Superior temporal gyrus (tissue), 1 donor: ENCODE results near the gene RPS6KL1.

Source experiments
- DNase-seq: peaks from one replicate; pipeline ENCODE4 v3.0.0-alpha.2; 2016; ENCODE audit errors: extremely low spot score

RPS6KL1 gene

DNA sequence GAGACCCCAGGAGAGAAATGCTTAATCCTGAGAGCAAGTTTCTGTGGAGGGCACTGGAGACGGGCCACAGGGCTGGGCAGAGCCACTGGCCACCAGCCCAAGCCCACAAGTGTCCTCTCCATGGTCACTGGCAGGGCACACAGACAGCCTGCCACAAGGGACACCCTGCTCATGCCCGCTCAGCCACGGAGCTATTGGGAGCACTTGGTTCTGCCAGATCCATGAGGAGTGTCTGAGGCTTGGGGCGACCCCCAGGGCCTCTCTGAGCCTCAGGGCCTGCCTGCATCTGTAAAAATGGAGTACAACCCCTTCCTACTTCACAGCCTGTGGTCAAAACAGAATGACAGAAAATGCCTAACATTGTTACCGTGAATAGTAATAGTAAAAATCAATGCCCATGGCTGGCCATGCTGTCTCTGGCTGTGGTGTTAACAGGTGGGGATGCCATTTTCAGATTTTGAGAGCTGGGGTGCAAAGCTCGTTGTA lies 29.2 kb upstream of the RPS6KL1 start:
- DNase-seq = no peak

DNA sequence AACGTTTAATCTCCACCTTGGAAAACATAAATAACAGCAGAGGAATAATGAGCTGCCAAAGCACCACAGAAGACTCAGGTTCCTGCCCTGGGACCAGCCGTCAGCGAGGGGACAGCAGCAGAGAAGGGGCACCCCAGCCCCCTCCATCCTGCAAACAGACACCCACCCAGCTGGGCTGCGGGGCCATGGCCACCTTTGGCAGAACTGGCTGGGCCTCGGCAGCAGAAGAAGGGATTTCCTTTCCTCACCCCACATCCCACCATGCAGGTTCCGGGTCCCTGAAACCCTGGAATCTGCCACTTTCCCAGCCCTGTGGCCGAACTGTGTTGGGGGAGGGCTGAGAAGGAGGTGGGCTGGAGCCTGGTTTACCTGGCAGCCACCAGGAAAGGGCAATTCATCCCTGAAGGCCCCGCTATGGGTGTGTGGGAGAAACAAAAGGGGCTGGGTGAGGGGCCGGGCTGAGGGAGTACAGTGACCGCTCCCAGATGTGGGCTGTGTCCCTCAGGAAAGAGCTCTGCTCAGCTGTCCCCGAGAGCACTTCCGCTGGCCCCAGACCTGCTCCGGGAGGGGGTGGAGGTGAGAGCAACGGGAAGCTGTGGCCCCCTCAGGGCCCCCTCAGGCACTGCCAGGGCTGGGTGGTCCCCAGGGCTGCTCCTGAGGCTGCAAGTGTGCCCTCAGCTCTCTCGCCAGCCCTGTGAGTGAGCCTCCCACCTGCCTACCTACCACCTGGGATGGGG lies 28.6 kb upstream of the RPS6KL1 start:
- DNase-seq = no peak

DNA sequence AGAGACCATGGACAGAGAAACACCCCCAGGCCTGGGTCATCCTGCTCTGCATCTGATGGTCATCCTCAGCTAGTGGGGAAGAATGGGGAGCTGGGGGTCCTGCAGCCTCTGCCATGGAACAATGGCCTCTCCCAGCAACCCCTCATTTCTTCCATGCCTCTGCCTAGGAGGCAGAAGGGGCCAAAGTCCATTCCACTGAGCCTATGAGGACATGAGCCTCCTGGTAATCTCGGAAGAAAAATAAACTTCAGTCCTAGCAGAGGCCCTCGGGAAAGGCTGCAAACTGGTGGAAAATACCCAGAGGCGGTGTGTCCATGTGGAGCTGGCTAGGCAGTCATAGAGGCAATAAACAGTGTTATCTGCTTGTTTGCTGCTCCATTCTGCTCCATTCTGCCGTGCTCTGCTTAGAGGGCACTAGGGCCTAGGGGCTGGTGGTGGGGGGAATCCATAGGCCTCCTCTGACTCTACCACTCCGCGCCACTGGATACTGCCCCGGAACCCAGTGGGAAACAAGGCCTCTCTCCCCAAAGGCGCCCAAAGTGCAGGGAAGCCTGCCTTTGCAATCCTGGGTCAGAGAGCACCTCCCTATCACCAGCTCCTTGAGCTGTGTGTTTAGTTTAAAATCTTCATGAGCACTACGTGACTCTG lies 27.9 kb upstream of the RPS6KL1 start:
- DNase-seq = no peak

DNA sequence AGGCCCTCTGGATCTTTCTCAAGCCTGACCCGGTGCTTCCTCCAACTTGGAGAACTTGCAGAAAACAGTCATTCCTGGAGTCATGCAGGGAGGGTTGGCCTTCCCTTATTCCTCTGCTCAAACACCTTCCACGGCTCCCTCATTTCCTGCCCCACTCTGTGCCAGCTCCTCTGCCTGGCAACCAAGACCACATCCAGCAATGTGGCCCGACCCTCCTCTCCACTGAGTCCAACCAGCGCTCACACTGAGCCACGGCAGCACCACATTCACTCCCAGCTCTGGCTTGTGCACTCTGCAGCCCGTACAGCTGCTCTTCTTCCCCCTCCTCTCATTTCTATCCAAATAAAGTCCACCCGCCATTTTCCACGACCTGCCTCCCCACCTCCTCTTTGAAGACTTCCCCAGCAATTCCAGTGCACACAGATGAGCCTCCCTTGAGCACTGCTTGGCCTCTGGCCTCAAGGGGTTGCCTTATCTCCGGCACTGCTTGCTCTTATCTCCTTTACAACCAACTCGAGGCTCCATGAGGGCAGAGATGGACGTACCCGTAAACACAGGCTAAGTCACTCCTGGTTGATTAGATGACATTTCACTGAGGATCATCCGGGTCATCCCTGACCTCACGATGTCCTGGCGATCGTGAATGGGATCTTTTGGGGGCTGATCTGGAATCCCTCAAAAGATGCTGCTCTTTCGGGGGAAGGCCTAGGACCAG lies 27.0 kb upstream of the RPS6KL1 start:
- no peak for DNase-seq

DNA sequence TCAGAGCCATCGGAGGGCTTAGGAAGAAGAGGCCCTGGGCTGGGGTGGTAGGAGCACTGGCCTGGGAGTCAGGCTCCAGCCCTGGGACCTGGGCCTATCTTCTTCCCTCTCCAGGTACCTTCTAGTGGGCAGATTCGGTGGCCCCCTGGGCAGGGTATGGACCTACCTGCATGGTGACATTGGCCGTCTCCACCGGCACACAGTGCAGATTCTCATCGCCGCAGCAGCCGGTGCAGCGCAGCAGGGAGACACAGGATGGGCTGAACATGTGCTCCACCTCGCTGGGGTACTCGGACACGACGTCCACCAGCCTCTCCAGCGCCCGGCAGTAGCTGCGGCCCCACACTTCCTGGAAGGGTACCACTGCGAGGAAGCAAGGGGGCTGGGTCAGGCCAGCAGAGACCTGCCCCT lies 26.1 kb upstream of the RPS6KL1 start:
- DNase-seq = no peak

DNA sequence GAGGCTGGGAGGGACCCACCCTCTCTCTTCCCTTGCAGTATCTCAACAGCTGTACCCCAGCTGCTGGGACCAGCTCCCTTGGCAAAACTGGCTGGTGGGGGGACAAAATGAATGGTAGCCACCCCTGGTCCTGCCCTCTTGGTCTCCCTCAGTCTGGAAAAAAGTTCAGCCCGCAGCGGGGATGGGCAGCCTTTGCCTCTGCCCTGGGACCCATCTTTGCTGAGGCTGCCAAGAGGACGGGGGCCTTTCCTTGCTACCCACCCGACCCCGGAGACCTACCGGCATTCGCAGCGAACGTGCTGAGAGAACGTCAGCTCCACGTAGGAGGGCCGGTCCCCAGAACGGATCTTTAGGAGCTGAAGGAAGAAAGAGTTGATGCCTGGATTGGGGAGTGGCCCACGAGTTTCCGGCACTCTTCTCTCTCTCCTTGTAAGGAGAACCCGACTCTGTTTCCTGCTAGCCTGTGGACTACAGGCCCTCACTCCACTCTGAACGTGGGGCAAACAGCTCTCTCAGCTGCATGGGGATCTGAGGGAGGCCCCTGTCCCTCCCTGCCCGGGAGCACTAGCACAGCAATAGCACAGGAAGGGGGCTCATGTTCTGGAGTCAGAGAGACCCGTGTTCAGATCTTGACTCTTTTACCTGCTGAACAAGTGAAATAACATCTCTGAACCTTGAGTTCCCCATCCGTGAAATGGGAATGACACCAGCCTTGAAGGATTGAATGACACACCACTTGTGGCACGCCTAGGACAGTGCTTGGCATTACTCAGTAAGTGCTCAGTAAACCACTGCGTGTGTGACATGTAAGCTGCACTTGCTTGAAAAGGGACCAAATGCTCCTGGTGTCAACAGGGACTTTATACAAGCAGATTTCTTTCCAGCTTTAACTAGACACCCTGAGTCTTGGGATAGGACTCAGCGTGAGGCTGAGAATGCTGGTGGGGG lies 25.4 kb upstream of the RPS6KL1 start:
- no peak for DNase-seq

DNA sequence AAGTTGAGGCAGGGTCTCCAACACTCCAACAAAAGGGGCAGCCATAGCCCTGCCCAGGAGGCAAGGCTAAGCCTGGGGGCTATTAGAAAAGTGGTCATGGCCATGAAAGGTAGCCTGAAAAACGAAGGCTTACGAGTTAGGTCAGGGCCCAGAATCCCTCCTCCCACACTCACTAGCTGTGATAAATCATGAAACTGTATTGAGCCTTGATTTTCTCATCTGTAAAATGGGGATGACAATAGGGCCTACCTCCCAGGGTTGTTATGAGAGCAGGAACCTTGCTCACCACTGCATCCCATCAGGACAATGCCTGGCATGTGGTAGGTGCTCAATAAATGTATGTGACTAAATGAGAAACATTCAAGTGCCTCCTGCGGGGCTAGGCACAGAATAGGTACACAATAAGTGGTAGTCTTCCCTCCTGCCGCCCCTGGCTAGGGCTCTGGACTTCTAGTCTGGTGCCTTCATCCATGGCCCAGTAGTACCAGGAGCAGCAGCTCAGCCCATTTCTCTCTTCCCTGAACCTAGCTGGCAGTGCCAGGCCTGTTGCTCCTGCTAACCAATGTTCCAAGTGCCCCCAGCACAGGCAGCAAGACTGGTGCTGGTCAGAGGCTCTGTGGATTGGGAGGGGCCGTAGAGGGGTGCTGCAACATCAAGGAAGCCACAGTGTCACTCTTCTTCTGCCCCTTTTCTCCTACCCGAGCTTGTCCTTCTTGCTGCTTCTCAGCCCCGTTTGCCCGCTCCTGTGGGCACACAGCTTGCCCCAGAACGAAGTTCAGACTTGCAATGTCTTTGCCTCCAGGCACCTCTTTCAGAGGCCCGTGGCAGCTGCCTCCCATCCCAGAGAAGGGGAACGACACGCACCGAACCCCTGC lies 24.5 kb upstream of the RPS6KL1 start:
- no peak for DNase-seq

DNA sequence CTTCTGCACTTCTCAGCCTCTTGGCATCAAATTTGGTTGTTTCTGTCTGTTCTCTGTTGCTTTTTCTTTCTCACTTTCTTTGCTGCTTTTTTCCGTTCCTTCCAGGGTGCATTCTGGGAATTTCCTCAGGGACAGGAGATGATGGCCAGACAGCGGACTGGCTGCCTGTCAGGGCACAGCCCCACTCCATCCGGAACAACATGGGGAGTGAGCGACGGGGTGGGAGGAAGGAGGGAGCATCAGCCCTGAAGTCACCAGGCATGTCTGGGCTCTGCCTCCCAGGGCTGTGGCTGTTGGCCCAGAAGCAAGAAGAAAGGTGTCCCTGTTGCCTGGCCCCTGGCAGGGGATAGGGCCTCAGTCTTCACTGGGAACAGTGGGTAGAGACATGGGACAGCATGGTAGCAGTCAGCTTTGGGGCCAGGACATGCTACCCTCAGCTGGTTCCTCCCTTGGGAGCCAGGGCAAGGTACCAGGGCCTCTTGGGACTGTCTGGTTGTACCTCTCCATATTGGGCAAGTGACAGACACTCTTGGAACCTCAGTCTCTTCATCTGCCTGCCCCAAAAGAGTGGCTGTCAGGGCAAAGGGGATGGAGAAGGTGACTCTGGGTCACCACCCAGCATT lies 23.7 kb upstream of the RPS6KL1 start:
- no peak for DNase-seq

DNA sequence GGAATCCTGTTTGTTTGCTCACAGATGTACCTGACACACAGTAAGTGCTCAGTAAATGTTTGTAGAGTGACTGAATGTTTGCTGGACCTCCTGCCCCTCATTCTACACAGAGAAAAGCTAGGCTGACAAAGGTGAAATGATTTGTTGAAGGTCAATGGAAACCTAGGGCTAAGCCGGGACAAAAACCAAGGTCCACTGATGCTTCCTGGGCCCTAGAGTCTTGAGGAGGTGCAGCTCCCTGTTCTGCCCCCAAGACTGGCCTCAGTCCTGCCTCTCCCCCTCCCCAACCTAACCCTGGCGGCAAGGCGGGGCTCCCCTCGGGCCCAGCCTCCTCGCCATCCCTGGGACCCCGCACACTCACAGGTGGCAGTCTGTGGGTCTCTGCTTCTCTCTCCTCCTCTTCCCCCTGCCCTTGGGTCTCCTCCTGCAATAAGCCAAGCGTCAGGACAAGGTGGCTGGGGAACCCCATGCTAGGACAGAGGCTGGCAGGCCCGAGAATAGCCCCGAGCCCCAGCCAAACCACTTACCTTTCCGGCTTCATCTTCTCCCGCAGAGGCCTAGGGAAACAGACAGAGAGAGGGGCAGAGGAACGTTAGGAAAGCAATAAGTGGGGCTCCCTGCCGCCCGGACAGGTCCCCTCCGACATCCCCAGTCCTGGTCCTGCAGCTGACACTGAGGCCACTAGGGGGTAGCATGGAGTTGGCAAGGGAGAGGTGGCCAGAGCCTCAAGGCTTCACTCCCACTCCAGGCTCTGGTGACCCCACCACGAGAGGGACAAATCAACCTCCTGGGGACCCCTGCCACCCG lies 23.0 kb upstream of the RPS6KL1 start:
- DNase-seq = peak; percentile 87

DNA sequence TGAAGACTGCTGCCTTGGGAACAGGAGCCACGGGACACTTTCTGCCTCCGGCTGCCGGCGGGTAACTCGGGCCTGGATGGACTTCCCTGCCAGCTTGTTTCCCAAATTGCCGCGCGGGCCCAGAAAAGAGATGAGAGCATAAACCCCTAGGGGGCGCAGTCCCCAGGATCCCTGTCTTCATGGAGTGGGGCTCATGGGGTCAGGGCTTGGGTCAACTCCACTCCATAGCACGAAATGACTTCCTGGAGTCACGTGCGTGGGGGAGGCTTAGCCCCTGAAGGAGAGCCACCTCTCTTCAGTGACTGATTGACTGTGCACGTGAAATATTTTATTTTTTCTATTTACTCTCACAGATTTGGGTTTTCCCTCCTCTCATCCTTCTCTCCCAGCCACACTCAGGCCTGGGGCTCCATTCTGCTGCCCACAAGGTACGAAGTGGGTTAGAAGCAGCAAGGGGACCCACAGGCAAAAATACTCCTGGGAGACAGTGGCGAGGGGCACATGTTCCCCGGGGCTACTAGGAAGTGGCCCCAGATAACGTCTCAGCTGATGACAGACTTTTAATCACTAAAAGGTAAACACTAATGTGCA lies 22.3 kb upstream of the RPS6KL1 start:
- peak; percentile 25 for DNase-seq

DNA sequence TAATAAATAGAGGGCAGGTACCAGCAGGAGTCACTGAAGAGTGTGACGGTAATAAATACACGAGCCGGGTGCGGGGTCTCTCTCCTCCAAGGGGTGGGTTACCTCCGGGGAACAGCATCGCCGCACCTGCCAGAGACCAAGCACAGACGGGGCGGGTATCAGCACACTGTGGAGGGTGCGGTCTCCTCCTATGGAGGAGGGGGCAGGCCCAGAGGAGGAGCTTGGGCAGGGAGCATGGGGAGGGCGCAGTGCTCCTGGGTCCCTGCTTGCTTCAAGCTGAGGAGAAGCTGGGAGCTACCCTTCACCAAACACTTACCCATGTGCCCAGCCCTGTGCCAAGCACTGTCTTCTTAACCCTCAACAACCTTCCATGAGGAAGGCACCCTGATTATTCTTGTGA lies 19.5 kb upstream of the RPS6KL1 start:
- no peak for DNase-seq

DNA sequence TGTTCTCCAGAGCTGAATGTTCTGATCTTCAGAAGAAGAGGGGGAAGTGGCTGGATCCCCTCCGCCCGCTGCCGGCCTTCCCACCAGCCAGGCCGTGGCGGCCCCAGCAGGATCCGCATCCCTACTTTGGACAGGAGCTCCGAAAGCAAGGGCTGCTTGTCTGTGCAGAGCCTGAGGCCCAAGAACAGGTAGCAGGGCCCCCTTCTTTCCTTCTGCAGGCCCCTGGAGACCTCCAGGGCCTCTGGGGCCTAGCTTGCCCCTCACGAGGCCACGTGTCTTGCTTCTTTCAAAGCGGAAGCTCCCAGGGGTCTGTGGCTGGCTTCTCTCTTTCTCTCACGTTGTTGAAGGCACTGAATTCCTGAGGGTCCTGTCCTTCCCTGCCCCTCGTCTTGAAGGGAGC lies 19.1 kb upstream of the RPS6KL1 start:
- DNase-seq = no peak

DNA sequence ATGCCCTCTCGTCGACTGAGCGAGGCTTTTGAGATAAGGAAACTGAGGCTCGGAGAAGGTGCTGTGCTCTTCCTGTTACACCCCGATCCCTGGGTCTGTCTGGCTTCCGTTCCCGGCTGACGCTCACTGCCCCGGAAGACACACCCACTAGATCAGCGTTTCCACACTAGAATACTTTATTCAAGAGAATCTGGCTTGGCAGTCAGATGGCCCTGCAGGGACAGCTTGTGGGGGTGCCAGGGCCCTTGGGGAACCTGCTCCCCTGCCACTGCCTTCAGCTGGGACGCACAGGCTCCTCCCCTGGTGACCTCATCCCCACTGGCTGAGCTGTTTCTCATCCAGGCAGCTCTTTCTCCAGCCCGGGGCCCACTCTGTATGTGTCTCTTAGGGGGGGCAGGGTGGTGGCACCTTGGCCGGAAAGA lies 18.6 kb upstream of the RPS6KL1 start:
- peak; percentile 78 for DNase-seq

DNA sequence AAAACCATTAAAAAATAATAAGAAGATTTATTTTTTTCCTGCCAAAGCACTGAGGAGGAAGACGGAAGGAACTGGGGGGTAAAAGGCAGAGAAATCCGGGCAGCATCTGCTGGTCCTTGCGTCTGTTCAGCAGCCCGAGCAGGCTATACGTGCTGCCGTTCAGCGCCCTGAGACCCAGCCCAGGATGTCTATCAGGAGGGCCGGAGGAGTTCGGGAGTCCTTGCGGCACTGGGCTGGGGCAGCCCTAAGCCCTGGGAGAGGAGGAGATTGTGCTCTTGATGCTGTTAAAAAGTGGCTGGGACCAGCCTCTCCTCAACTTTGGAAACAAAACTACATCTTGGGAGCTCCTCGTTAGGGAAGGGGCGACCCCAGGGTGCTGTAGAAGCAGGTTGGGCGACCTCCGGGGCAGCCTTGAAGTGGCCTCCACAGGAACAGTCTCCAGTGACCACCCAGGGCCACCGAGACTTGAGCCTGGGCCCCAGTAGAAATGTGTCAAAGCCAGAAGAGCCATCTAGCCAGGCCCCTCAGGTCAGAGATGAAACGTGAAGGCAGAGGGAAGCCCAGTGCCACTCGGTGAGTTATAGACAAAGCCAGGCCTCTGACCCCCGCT lies 18.0 kb upstream of the RPS6KL1 start:
- DNase-seq = no peak

DNA sequence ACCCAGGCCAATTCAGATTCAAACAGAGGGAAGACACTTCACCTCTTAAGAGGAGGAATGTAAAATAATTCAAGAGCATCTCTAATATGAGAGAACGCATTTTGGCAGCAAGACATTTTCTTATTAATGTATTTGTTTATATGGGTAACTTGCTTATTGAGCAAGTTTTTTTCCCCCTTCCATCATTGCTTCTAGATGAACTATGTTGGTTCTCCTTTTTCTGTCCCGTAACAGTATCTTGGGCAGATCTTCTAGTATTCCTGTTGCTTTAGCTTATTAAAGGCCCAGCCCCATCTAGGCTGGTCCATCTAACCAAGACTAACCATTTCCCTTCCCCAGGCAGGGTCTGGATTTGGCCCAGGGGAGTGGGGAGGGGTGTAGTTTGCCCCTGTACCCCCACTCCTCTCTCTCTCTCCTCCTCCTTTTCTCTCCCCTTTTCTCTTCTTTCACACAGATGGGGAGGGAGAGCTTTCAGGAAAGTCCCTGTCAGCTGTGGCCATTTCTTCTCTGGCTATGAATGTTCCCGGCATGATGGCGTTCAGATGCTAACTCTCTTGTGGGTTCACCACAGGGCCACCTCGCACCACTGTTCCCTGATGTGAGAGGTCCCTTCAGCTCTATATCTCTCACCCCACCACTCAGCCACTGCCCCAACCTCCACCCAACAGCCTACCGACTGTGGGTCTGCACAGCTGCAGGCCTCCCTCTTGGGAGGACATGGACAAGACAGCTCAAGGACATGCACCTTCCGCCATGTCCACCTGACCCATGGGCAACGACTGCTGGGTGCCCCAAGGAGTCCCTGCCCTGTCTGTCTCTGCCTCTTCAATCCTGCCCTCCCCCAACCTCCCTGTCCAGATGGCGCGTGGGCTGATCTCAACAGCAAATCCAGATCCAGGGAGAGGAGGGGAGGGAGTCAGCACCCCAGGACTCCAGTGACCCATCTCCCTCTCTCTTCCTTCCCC lies 15.8 kb upstream of the RPS6KL1 start:
- DNase-seq = no peak

DNA sequence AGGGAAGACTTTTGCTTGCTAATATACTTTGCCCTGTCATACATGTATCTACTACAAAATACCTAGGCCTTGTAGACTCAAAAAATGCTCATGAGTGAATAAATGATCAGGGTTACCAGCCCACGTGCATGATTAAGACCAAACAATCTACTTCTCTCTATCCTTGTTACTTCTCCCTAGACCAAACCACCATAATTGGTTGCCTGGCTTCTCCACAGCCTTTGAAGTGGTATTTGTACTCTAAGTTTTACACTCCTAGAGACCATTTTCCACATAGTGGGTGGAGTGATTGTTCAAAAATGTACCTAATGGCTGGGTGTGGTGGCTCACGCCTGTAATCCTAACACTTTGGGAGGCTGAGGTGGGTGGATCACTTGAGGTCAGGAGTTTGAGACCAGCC lies 14.1 kb upstream of the RPS6KL1 start:
- DNase-seq = no peak

DNA sequence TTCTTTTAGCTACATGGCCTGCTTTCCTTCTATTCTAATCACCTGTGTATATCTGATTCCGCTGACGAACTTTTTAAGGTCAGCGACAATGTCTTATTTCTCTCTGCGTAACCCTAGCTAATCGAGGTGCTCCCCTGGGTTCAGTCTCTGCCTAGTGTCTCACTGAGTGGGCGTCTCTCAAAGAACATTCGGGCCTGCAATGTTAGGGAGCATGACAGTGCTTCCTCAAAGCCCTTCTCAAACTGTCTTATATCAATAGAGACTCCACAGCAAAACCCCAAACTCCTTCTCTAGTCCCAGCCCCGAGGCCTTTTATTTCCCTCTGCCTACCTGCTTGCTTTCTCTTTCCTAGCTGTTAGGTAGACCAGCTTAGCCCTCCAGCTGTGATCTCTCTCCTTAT lies 13.7 kb upstream of the RPS6KL1 start:
- DNase-seq = no peak
